ENCODE data around the gene TREML2. TPM values are rescaled to one million over a fixed set of nuclear protein-coding genes. Genes with fewer than 3 reads are reported as not detected.

TREML2 gene
- total and polyA plus RNA-seq, 2 of the 8 experiments (the other 6 are each of a cell fraction or from before 2014, with no cell fraction given): 0.09 to 0.18 TPM

GRCh38 chr6:41167173-41167963 is 33.6 kb downstream of the TREML2 start:
- Histone ChIP-seq H3K27ac (ENCODE audit: low read depth, low read length) (no peak overlapping the region), H3K56ac (replicated peaks; ENCODE audit: insufficient read length, low read depth, low read length) (no peak overlapping the region), H3K9ac (replicated peaks in 1 of 4; ENCODE audit: extremely low read depth in 1 of 4, low read depth in 3 of 4, low read length in 3 of 4) (no peak overlapping the region), H4K8ac (ENCODE audit: extremely low read depth, insufficient read depth, low read length) (no peak overlapping the region), H2BK12ac (ENCODE audit: low read depth, low read length) (no peak overlapping the region), H3K79me2 (ENCODE audit: control insufficient read depth in 1 of 2, insufficient read depth in 2 of 2, low read length in 2 of 2) (no peaks in the 10 kb centered on the region), H3K27me3 (replicated peaks in 1 of 4; ENCODE audit: control insufficient read depth in 3 of 4, extremely low read depth in 1 of 4, insufficient read depth in 3 of 4, low read length in 3 of 4) (no peaks in the 10 kb centered on the region), H3K18ac (ENCODE audit: extremely low read depth, low read length) (no peak overlapping the region), H2BK5ac (ENCODE audit: low read depth, low read length) (no peak overlapping the region), H4K91ac (replicated peaks; ENCODE audit: insufficient read length, low read length) (no peak overlapping the region), H2BK20ac (ENCODE audit: low read length) (no peak overlapping the region), H3K4me2 (ENCODE audit: insufficient read depth in 1 of 2, low read depth in 2 of 2, low read length in 2 of 2) (no peak overlapping the region), H3K36me3 (ENCODE audit: control insufficient read depth in 2 of 4, insufficient read depth in 4 of 4, low read length in 3 of 4) (no peaks in the 10 kb centered on the region), H3K14ac (ENCODE audit: insufficient read length) (no peak overlapping the region), H2AK5ac (ENCODE audit: low read depth, low read length) (no peak overlapping the region), H2BK120ac (replicated peaks; ENCODE audit: low read depth, low read length) (no peak overlapping the region), H3K4me1 (replicated peaks in 1 of 4; ENCODE audit: control insufficient read depth in 3 of 4, insufficient read depth in 4 of 4, low read length in 3 of 4) (peaks cover 0 to 12% (median 8%) of the 10 kb centered on the region in 4 experiments; a peak in 5 of 7 replicates), H3K4me3 (ENCODE audit: extremely low read depth in 1 of 4, insufficient read depth in 2 of 4, low read depth in 3 of 4, low read length in 4 of 4) (no peak overlapping the region), H3K4ac (replicated peaks; ENCODE audit: insufficient read length, low read depth, low read length) (no peak overlapping the region), H2BK15ac (ENCODE audit: low read length) (no peak overlapping the region), H3K23ac (ENCODE audit: insufficient read length) (no peak overlapping the region), H4K20me1 (replicated peaks in 1 of 2; ENCODE audit: control insufficient read depth in 1 of 2, insufficient read depth in 2 of 2, low read length in 2 of 2) (no peaks in the 10 kb centered on the region), H3K79me1 (ENCODE audit: low read depth, low read length) (no peaks in the 10 kb centered on the region), H4K5ac (ENCODE audit: insufficient read length, low read depth, low read length) (no peak overlapping the region), H3K23me2 (ENCODE audit: low read depth, low read length) (no peaks in the 10 kb centered on the region), H2AFZ (ENCODE audit: low read length) (no peak overlapping the region), H3K9me3 (ENCODE audit: insufficient read depth in 2 of 2, low read depth in 1 of 2, low read length in 1 of 2) (no peaks in the 10 kb centered on the region)
- CTCF ChIA-PET (ENCODE audit: partially characterized antibody): interaction anchor here (1.0 to 4.5 kb wide), 5 partner anchors 14 to 152 kb away, joined by 3 to 31 read pairs (median 5); no protein-coding TSS in a partner anchor
- peak in 1 of 2 experiments; percentile 72 for DNase-seq (ENCODE audit: low read depth in 1 of 2, low spot score in 2 of 2)
- POLR2A ChIA-PET (ENCODE audit: partially characterized antibody): interaction anchor here (1.2 kb wide), 1 partner anchor 15 kb away, joined by 3 read pairs; no protein-coding TSS in a partner anchor
- 80% methylated on average over 5 of the region's 5 CpGs; no CpG with 5 or more reads in 1 of the 2 experiments for WGBS, 2 experiments (ENCODE audit: extremely low coverage in 1 of 2, insufficient coverage in 1 of 2, insufficient read length in 1 of 2, insufficient replicate concordance in 2 of 2, low coverage in 1 of 2, low lambda C conversion rate in 2 of 2, missing lambda C conversion rate in 1 of 2)
- FAIRE-seq: no peak
- TF ChIP-seq MAX (IDR thresholded peaks at IDR 0.05): peak; percentile 76
- TF ChIP-seq SIN3A (conservative IDR thresholded peaks at IDR 0.05 in 1 of 2, IDR thresholded peaks at IDR 0.05 in 1 of 2; ENCODE audit: low read depth in 1 of 2, low read length in 2 of 2): peak; percentile 45 to 66; a peak in 1 of 4 replicates
- peak; percentile 38; the same call in 1 of the 2 replicates for TF ChIP-seq USF2 (IDR thresholded peaks at IDR 0.05; ENCODE audit: low read length)
- TF ChIP-seq EGR1 (IDR thresholded peaks at IDR 0.05; ENCODE audit: borderline replicate concordance, low read depth, low read length): no peak
- no peak for TF ChIP-seq TAF7 (optimal IDR thresholded peaks at IDR 0.05; ENCODE audit: borderline replicate concordance, low read depth, low read length)
- no peak for TF ChIP-seq SAP30 (IDR thresholded peaks at IDR 0.05; ENCODE audit: insufficient read depth, insufficient replicate concordance, low read length)
- TF ChIP-seq ATF3 (IDR thresholded peaks at IDR 0.05; ENCODE audit: insufficient read depth, low read depth, low read length): no peak
- TF ChIP-seq GABPA (IDR thresholded peaks at IDR 0.05; ENCODE audit: borderline replicate concordance, insufficient read depth, low read length): no peak
- TF ChIP-seq GTF2F1 (IDR thresholded peaks at IDR 0.05; ENCODE audit: borderline replicate concordance, low read depth, low read length): no peak
